Duodenal mucosa (tissue), 2 donors: ENCODE results near the gene CACNA1H.

Experiments used
- H3K27ac ChIP-seq: one replicate; pipeline ENCODE4 v1.7.0; 2013; ENCODE audit warnings: low read depth, low read length
- H3K27me3 ChIP-seq, 2 donors: one replicate each; pipeline ENCODE4 v1.7.0; 2013; ENCODE audit warnings: low read length in 2 of 2, control low read depth in 1 of 2; ENCODE audit not compliant: insufficient read depth in 2 of 2, control insufficient read depth in 1 of 2
- H3K36me3 ChIP-seq, 2 donors: one replicate each; pipeline ENCODE4 v1.7.0; 2013; ENCODE audit warnings: low read length in 2 of 2, control low read depth in 1 of 2; ENCODE audit not compliant: insufficient read depth in 2 of 2, control insufficient read depth in 1 of 2
- H3K4me1 ChIP-seq, 2 donors: one replicate each; pipeline ENCODE4 v1.7.0; 2013; ENCODE audit warnings: low read length in 2 of 2, control low read depth in 1 of 2; ENCODE audit not compliant: insufficient read depth in 2 of 2, control insufficient read depth in 1 of 2
- H3K4me3 ChIP-seq, 2 donors: one replicate each; pipeline ENCODE4 v1.7.0; 2013; ENCODE audit warnings: low read length in 2 of 2, low read depth in 1 of 2
- H3K9ac ChIP-seq, 2 donors: one replicate each; pipeline ENCODE4 v1.7.0; 2013; ENCODE audit warnings: low read length in 2 of 2, low read depth in 1 of 2
- H3K9me3 ChIP-seq, 2 donors: one replicate each; pipeline ENCODE4 v1.7.0; 2013; ENCODE audit warnings: low read length in 2 of 2, control low read depth in 1 of 2; ENCODE audit not compliant: control insufficient read depth in 1 of 2

The CACNA1H gene

GRCh38 chr16:1199347-1200013 lies 46.6 kb downstream of the CACNA1H start:
- Histone ChIP-seq H3K9me3 (no peaks in the 10 kb centered on the region), H3K27me3 (no peaks in the 10 kb centered on the region), H3K36me3 (no peaks in the 10 kb centered on the region), H3K27ac (no peak overlapping the region), H3K4me3 (no peak overlapping the region), H3K9ac (no peak overlapping the region), H3K4me1 (no peaks in the 10 kb centered on the region)

GRCh38 chr16:1200014-1200627 lies 47.2 kb downstream of the CACNA1H start:
- no peaks in the 10 kb centered on the region for H3K4me1 ChIP-seq
- no peaks in the 10 kb centered on the region for H3K36me3 ChIP-seq
- no peak overlapping the region for H3K27ac ChIP-seq
- H3K9me3 ChIP-seq, result no peaks in the 10 kb centered on the region
- H3K27me3 ChIP-seq, result no peaks in the 10 kb centered on the region
- H3K9ac ChIP-seq, result no peak overlapping the region
- no peak overlapping the region for H3K4me3 ChIP-seq

DNA sequence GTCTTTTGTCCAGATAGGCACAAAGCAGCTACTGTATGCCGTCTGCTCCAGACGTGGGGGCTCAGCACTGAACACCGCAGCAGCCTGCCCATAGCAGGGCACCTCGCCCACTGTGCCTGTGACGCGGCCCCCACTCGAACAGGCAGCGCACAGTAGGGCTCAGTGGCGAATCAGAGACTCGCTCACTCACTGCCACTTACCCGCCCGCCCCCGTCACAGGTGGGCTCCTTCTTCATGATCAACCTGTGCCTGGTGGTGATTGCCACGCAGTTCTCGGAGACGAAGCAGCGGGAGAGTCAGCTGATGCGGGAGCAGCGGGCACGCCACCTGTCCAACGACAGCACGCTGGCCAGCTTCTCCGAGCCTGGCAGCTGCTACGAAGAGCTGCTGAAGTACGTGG lies 48.5 kb downstream of the CACNA1H start:
- no peaks in the 10 kb centered on the region for H3K27me3 ChIP-seq
- H3K9ac ChIP-seq, result no peak overlapping the region

GRCh38 chr16:1202274-1202673 lies 49.4 kb downstream of the CACNA1H start:
- no peaks in the 10 kb centered on the region for H3K9me3 ChIP-seq
- no peaks in the 10 kb centered on the region for H3K4me1 ChIP-seq
- no peak overlapping the region for H3K27ac ChIP-seq
- no peaks in the 10 kb centered on the region for H3K27me3 ChIP-seq
- H3K9ac ChIP-seq, result no peak overlapping the region
- no peak overlapping the region for H3K4me3 ChIP-seq
- no peaks in the 10 kb centered on the region for H3K36me3 ChIP-seq

More for the DNA sequence above, 48.5 kb downstream of the CACNA1H start:
- Histone ChIP-seq H3K9me3 (no peaks in the 10 kb centered on the region), H3K4me1 (no peaks in the 10 kb centered on the region), H3K27ac (no peak overlapping the region), H3K36me3 (no peaks in the 10 kb centered on the region), H3K4me3 (no peak overlapping the region)

DNA sequence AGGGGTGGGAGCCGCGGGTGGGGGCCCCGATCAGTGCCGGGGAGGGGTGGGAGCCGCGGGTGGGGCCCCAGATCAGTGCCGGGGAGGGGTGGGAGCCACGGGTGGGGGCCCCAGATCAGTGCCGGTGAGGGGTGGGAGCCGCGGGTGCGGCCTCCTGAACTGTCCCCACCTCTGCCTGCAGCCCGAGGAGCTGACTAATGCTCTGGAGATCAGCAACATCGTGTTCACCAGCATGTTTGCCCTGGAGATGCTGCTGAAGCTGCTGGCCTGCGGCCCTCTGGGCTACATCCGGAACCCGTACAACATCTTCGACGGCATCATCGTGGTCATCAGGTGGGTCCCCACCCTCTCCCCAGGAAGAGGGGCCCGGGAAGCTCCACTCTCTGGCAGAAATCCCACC lies 52.0 kb downstream of the CACNA1H start:
- H3K4me1 ChIP-seq, result no peaks in the 10 kb centered on the region
- no peaks in the 10 kb centered on the region for H3K27me3 ChIP-seq
- H3K9ac ChIP-seq, result no peak overlapping the region
- H3K4me3 ChIP-seq, result no peak overlapping the region
- no peak overlapping the region for H3K27ac ChIP-seq
- H3K36me3 ChIP-seq, result no peaks in the 10 kb centered on the region
- H3K9me3 ChIP-seq, result no peaks in the 10 kb centered on the region

DNA sequence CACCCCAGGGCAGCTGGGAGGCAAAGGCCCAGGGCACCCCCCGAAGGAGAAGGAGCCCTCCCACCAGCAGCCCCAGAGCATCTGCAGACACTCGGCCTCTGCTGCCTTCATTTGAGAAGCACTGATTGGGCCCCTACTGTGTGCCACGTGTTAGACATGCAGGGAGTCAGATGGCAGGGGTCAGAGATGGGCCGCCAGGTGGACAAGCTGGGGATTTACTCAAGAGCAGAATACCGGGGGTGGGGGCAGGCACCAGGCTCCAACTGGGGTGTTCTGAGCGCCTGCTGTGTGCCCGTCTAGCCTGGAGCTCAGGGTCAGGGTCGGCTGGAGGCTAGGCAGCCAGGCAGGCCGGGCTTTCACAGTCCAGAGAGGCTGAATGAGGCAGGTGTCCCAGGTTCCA lies 53.4 kb downstream of the CACNA1H start:
- Histone ChIP-seq H3K27ac (no peak overlapping the region), H3K4me1 (no peaks in the 10 kb centered on the region), H3K36me3 (no peaks in the 10 kb centered on the region), H3K9ac (no peak overlapping the region), H3K4me3 (no peak overlapping the region), H3K27me3 (no peaks in the 10 kb centered on the region), H3K9me3 (no peaks in the 10 kb centered on the region)

- Histone ChIP-seq H3K9ac (no peak overlapping the region), H3K27me3 (no peaks in the 10 kb centered on the region), H3K9me3 (no peaks in the 10 kb centered on the region), H3K36me3 (no peaks in the 10 kb centered on the region), H3K4me1 (no peaks in the 10 kb centered on the region), H3K4me3 (no peak overlapping the region), H3K27ac (no peak overlapping the region)
These were observed 53.9 kb downstream of the CACNA1H start for GRCh38 chr16:1206786-1207185.

DNA sequence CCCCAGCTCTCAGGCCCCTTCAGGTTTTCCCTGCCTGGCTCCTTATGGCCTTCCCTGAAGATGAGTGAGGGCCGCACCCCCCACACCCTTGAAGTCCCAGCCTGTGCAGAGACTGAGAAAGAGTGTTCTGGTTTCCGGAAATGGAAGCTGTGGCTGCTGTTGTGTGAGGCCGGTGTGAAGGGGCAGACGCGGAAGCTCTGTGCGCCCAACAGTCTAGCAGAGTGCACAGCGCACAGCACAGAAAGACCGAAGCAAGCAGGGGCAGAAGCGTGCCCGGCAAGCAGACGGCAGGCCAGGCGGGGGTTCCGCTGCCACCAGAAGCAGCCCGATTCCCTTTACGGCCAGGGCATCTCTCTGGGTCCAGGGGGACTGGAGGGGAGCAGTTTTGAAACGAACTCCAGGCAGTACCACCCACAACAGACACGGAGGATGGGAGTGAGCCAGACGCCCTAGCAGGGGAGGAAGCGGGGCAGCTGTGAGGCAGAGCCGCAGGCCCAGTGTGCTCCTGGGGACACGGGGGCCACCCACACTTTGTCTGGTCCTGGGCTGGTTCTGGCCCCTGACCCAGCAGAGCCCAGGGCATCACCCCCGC lies 55.4 kb downstream of the CACNA1H start:
- no peaks in the 10 kb centered on the region for H3K9me3 ChIP-seq
- no peaks in the 10 kb centered on the region for H3K4me1 ChIP-seq
- H3K27me3 ChIP-seq, result no peaks in the 10 kb centered on the region
- no peak overlapping the region for H3K9ac ChIP-seq
- H3K36me3 ChIP-seq, result no peaks in the 10 kb centered on the region
- no peak overlapping the region for H3K4me3 ChIP-seq
- H3K27ac ChIP-seq, result no peak overlapping the region

DNA sequence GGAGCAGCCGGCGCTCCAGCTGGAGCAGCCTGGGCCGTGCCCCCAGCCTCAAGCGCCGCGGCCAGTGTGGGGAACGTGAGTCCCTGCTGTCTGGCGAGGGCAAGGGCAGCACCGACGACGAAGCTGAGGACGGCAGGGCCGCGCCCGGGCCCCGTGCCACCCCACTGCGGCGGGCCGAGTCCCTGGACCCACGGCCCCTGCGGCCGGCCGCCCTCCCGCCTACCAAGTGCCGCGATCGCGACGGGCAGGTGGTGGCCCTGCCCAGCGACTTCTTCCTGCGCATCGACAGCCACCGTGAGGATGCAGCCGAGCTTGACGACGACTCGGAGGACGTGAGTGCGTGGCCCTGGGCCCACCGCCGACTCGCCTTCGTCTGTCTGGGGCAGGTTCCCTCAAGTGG lies 56.2 kb downstream of the CACNA1H start:
- no peak overlapping the region for H3K9ac ChIP-seq
- no peaks in the 10 kb centered on the region for H3K27me3 ChIP-seq
- H3K4me1 ChIP-seq, result no peaks in the 10 kb centered on the region
- H3K27ac ChIP-seq, result no peak overlapping the region
- no peak overlapping the region for H3K4me3 ChIP-seq
- H3K36me3 ChIP-seq, result no peaks in the 10 kb centered on the region
- no peaks in the 10 kb centered on the region for H3K9me3 ChIP-seq

DNA sequence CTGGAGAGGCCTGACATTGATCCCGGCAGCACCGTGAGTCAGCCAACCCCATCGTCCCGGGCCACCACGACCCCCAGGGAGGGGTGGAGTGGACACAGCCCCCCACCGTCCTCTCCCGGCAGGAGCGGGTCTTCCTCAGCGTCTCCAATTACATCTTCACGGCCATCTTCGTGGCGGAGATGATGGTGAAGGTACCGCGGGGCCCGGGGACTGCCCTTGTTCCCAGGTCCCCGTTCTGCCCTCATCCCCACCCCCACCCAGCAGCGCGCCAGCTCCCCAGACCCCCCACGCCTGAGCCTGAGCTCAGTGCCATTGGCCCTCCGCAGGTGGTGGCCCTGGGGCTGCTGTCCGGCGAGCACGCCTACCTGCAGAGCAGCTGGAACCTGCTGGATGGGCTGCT lies 57.6 kb downstream of the CACNA1H start:
- H3K9ac ChIP-seq, result no peak overlapping the region
- H3K4me1 ChIP-seq, result no peaks in the 10 kb centered on the region
- no peaks in the 10 kb centered on the region for H3K9me3 ChIP-seq
- H3K27me3 ChIP-seq, result no peaks in the 10 kb centered on the region
- H3K36me3 ChIP-seq, result no peaks in the 10 kb centered on the region
- no peak overlapping the region for H3K27ac ChIP-seq
- H3K4me3 ChIP-seq, result no peak overlapping the region
